Progenitor cell of endocrine pancreas (in vitro differentiated cells): Measurements from ENCODE around the gene SLC7A11. TPM values are rescaled to one million over a fixed set of nuclear protein-coding genes. Genes with fewer than 3 reads are reported as not detected.
"Not testable (repeated sequence)": the region's sequence is repeated elsewhere in the genome, so short reads cannot be mapped to it uniquely, and the experiment has no call there.

ENCODE experiments used
- DNase-seq: peaks from one replicate; pipeline ENCODE4 v3.0.0; 2021; ENCODE audit warnings: low spot score; ENCODE audit not compliant: unreplicated experiment
- H3K27ac Mint-ChIP-seq: 2 replicates; pipeline ENCODE4 v1.8.0; 2021; ENCODE audit warnings: mild to moderate bottlenecking, moderate library complexity, mixed read lengths
- H3K27me3 Mint-ChIP-seq: 2 replicates; pipeline ENCODE4 v1.8.0; 2021; ENCODE audit warnings: mixed read lengths
- H3K36me3 Mint-ChIP-seq: 2 replicates; pipeline ENCODE4 v1.8.0; 2022; ENCODE audit warnings: mixed read lengths; ENCODE audit not compliant: insufficient read depth
- H3K4me1 Mint-ChIP-seq: 2 replicates; pipeline ENCODE4 v1.8.0; 2021; ENCODE audit warnings: low read depth, mixed read lengths
- H3K4me3 Mint-ChIP-seq: 2 replicates; pipeline ENCODE4 v1.8.0; 2021; ENCODE audit warnings: low read depth, mild to moderate bottlenecking, moderate library complexity, mixed read lengths
- H3K9me3 Mint-ChIP-seq: 2 replicates; pipeline ENCODE4 v1.8.0; 2021; ENCODE audit warnings: low read depth, mixed read lengths
- total RNA-seq: library from RNA; stranded (reverse); gene quantifications from 2 replicates; pipeline ENCODE4 v1.2.1, GENCODE V29; 2021
- TF ChIP-seq, protein P1 (sequence below): fragments of 200-600 bp; sonication (generic); IDR thresholded peaks from one replicate; pipeline ENCODE4 v1.5.0; 2021; ENCODE audit warnings: antibody characterized with exemption, mild to moderate bottlenecking; ENCODE audit not compliant: unreplicated experiment

The SLC7A11 gene
- total RNA-seq, 1 donor from 2014 or later, result 8.2 TPM

DNA sequence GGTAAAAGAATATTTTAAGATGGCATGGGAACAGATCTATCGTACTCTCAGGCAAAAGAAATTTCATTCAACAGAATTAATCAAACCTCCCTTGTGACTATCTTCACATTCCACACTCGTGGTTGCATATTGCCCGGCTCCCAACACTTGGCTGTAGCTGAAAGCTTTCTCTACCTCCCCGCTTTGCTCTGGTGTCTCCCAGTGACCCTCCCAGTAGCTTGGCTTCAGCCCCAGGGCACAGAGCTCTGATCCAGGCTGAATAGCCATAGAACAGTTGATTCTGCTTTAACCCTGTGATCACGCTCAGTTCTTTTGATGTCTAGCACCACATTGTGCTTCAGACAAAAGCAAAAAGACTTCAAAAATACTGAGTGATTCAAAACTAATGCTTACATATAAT is 24.6 kb downstream of the SLC7A11 start:
- no peaks in the 10 kb centered on the region for H3K27me3 Mint-ChIP-seq
- peaks cover 5% of the 10 kb centered on the region for H3K9me3 Mint-ChIP-seq
- no peak overlapping the region for H3K4me3 Mint-ChIP-seq
- TF ChIP-seq, protein P1, sequence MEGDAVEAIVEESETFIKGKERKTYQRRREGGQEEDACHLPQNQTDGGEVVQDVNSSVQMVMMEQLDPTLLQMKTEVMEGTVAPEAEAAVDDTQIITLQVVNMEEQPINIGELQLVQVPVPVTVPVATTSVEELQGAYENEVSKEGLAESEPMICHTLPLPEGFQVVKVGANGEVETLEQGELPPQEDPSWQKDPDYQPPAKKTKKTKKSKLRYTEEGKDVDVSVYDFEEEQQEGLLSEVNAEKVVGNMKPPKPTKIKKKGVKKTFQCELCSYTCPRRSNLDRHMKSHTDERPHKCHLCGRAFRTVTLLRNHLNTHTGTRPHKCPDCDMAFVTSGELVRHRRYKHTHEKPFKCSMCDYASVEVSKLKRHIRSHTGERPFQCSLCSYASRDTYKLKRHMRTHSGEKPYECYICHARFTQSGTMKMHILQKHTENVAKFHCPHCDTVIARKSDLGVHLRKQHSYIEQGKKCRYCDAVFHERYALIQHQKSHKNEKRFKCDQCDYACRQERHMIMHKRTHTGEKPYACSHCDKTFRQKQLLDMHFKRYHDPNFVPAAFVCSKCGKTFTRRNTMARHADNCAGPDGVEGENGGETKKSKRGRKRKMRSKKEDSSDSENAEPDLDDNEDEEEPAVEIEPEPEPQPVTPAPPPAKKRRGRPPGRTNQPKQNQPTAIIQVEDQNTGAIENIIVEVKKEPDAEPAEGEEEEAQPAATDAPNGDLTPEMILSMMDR, result no peak
- peaks cover 14% of the 10 kb centered on the region for H3K36me3 Mint-ChIP-seq
- peak overlapping the region; percentile 11 for H3K27ac Mint-ChIP-seq
- peaks cover 22% of the 10 kb centered on the region for H3K4me1 Mint-ChIP-seq
- no peak for DNase-seq

DNA sequence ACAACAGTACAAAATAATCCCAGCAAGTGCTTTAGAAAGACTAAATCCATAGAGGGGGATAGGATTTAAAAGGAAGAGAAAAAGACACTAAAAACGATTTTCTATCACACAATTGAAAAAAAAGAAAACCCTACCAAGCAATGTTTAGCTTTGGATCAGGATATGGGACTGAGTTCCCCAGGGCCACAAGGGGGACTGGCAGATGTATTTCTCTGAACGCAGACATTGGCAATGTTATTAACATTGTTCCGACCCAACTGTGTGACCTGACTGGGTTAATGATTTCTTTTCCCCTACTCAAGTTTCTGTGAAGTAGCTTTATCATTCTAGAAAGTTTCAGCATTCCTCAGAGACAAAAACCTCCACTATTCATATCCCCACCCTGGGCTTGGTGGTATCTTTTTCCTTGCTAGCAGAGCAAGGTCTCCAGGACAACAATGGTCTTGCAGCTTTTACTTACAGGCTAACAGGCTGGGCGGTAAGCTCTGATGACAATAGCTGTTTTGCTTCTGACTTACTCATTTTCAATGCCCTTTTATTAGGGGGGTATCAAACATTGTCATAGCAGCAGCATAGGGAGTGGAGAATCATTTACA is 25.8 kb downstream of the SLC7A11 start:
- no peak for DNase-seq
- Mint-ChIP-seq H3K9me3 (peaks cover 5% of the 10 kb centered on the region), H3K36me3 (peaks cover 15% of the 10 kb centered on the region), H3K4me3 (no peak overlapping the region), H3K27me3 (no peaks in the 10 kb centered on the region), H3K4me1 (peaks cover 22% of the 10 kb centered on the region), H3K27ac (peak overlapping the region; percentile 82)
- TF ChIP-seq, protein P1, result peak; percentile 32

DNA sequence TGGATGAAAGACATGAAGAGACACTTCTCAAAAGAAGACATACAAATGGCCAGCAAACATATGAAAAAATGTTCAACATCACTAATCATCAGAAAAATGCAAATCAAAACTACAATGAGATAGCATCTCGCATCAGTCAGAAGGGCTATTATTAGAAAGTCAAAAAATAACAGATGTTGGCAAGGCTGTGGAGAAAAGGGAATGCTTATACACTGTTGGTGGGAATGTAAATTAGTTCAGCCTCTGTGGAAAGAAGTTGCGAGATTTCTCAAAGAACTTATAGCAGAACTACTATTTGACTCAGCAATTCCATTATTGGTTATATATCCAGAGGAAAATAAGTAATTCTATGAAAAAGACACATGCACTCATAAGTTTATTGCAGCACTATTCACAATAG is 31.6 kb downstream of the SLC7A11 start:
- not testable (repeated sequence) for H3K27me3 Mint-ChIP-seq, DNase-seq, H3K9me3 Mint-ChIP-seq, H3K27ac Mint-ChIP-seq, H3K4me3 Mint-ChIP-seq, H3K4me1 Mint-ChIP-seq
- peaks cover 10% of the 10 kb centered on the region for H3K36me3 Mint-ChIP-seq

GRCh38 chr4:138209094-138209493 is 33.1 kb downstream of the SLC7A11 start:
- Mint-ChIP-seq H3K9me3 (peaks cover 3% of the 10 kb centered on the region), H3K4me3 (no peak overlapping the region), H3K27me3 (no peaks in the 10 kb centered on the region), H3K36me3 (peaks cover 4% of the 10 kb centered on the region), H3K4me1 (peaks cover 14% of the 10 kb centered on the region), H3K27ac (no peak overlapping the region)
- TF ChIP-seq, protein P1, result no peak
- no peak for DNase-seq

DNA sequence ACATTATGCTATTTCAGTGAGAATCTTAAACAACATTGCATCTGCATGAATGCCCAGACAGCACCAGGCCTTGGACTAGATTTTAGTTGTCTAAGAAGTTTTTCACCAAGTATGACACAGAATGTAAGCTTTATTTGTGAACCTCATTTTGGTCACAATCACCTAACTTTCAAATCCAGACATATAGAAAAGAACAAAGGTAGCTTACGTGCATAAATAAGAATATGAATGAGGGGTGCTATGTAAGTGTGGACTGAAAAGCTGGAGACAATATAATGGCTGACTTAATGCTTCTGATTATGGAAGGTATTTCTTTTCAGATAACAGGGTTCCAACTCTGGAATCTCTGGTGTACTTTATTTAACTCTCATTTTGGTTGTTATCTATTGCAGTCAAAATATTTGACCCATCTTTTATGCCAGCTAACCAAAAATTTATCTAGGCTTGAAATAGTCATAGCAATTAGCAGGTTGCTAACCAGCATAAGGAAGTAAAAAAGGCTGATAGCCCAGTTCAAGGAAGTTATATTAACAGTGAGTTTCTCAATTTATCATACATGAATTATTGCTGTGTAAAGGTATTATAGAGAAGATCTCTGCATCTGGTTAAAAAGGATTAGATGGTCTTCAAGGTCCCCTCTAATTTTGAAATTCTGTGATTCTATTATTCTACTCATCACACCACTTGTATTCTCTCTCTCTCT is 36.5 kb downstream of the SLC7A11 start:
- DNase-seq, result no peak
- Mint-ChIP-seq H3K36me3 (no peaks in the 10 kb centered on the region), H3K27me3 (no peaks in the 10 kb centered on the region), H3K9me3 (peaks cover 3% of the 10 kb centered on the region), H3K4me1 (peaks cover 15% of the 10 kb centered on the region), H3K4me3 (no peak overlapping the region), H3K27ac (peak overlapping the region; percentile 56)
- TF ChIP-seq, protein P1, result no peak

GRCh38 chr4:138204507-138204906 is 37.6 kb downstream of the SLC7A11 start:
- Mint-ChIP-seq H3K27me3 (no peaks in the 10 kb centered on the region), H3K9me3 (peaks cover 3% of the 10 kb centered on the region), H3K4me1 (peaks cover 25% of the 10 kb centered on the region), H3K27ac (no peak overlapping the region), H3K36me3 (no peaks in the 10 kb centered on the region), H3K4me3 (no peak overlapping the region)
- TF ChIP-seq, protein P1, result no peak
- no peak for DNase-seq
